ENCODE data around the gene GALM. TPM values are rescaled to one million over a fixed set of nuclear protein-coding genes. Genes with fewer than 3 reads are reported as not detected.

GALM gene
- 14.0 and 25.1 TPM in 2 replicates for total RNA-seq

GRCh38 chr2:38665854-38666555, at the start of gene GALM:
Gene GALM (plus strand): TSS chr2:38666114. CDS start chr2:38666162, 48 bp downstream.

GRCh38 chr2:38750891-38751595, 85.1 kb downstream of the GALM start, which contains the start of gene SRSF7:
Gene SRSF7 (minus strand): TSS chr2:38751361. CDS start chr2:38751256, 105 bp downstream.

Other genes with a start within 250 kb of the GALM start
- gene HNRNPLL, start 63.2 kb upstream of the GALM start, total RNA-seq = 37.8 and 41.0 TPM in 2 replicates
- 107 and 249 TPM in 2 replicates for gene SRSF7, start 85.2 kb downstream of the GALM start, total RNA-seq
- gene GEMIN6, start 112.1 kb downstream of the GALM start, total RNA-seq = 18.0 and 29.7 TPM in 2 replicates
- 18.9 and 29.7 TPM in 2 replicates for gene DHX57, start 209.8 kb downstream of the GALM start, total RNA-seq
- 10.1 and 16.5 TPM in 2 replicates for gene MORN2, start 209.9 kb downstream of the GALM start, total RNA-seq
- under 0.01 and 0.85 TPM in 2 replicates for gene ARHGEF33, start 223.8 kb downstream of the GALM start, total RNA-seq

Measured in regular cardiac myocyte (primary cell).